Neural cell (in vitro differentiated cells): ENCODE measurements around the gene PRR20A.
"Not testable (repeated sequence)": the region's sequence is repeated elsewhere in the genome, so short reads cannot be mapped to it uniquely, and the experiment has no call there.

Experiments used
- EZH2 ChIP-seq: fragments of 200-600, 300-800 bp; shearing (Covaris generic), sonication (generic); IDR thresholded peaks from 2 replicates; pipeline ENCODE4 v1.6.1; 2014; ENCODE audit warnings: antibody characterized with exemption, low read length, borderline replicate concordance, mild to moderate bottlenecking; ENCODE audit not compliant: insufficient read depth, poor library complexity, severe bottlenecking
- MXI1 ChIP-seq: fragments of 450-650 bp; conservative IDR thresholded peaks from 2 replicates; pipeline ENCODE4 v1.6.1; 2014; ENCODE audit warnings: antibody characterized with exemption, mild to moderate bottlenecking; ENCODE audit not compliant: poor library complexity, severe bottlenecking
- POLR2AphosphoS5 ChIP-seq: IDR thresholded peaks from 2 replicates; pipeline ENCODE4 v1.6.1; 2012
- SMC3 ChIP-seq: fragments of 450-650 bp; conservative IDR thresholded peaks from 2 replicates; pipeline ENCODE4 v1.6.1; 2014; ENCODE audit warnings: antibody characterized with exemption, mild to moderate bottlenecking, moderate library complexity; ENCODE audit not compliant: poor library complexity
- TAF1 ChIP-seq: IDR thresholded peaks from 2 replicates; pipeline ENCODE4 v1.6.1; 2012; ENCODE audit warnings: low read depth
- TF ChIP-seq, protein P1 (sequence below): fragments of 450-650 bp; IDR thresholded peaks from 2 replicates; pipeline ENCODE4 v1.5.1; 2014; ENCODE audit warnings: antibody characterized with exemption, mild to moderate bottlenecking, moderate library complexity; ENCODE audit not compliant: poor library complexity, severe bottlenecking

DNA sequence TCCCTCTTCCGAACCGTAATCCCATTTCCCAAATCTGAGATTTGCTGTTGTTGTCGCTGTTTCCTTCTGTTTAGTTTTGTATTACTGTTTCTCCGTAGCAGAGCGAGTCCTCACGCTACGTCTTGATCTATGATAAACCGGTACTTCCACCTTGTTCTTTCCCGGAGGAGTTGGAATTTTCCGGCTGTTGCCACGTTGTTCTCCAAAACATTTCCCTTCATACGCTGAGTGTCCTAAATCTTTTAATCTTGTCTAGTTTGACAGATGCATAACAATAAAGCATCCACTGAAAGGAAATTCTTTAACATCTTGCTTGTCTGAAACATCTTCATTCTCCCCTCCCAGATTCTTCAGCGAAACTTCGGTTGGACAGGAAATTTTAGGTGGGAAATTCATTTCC, 7.4 kb downstream of the PRR20A start:
- not testable (repeated sequence) for TF ChIP-seq POLR2AphosphoS5, TAF1, SMC3, EZH2, MXI1
- TF ChIP-seq, protein P1, sequence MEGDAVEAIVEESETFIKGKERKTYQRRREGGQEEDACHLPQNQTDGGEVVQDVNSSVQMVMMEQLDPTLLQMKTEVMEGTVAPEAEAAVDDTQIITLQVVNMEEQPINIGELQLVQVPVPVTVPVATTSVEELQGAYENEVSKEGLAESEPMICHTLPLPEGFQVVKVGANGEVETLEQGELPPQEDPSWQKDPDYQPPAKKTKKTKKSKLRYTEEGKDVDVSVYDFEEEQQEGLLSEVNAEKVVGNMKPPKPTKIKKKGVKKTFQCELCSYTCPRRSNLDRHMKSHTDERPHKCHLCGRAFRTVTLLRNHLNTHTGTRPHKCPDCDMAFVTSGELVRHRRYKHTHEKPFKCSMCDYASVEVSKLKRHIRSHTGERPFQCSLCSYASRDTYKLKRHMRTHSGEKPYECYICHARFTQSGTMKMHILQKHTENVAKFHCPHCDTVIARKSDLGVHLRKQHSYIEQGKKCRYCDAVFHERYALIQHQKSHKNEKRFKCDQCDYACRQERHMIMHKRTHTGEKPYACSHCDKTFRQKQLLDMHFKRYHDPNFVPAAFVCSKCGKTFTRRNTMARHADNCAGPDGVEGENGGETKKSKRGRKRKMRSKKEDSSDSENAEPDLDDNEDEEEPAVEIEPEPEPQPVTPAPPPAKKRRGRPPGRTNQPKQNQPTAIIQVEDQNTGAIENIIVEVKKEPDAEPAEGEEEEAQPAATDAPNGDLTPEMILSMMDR = not testable (repeated sequence)
